HEK293 (cell line): ENCODE results near the gene TMEM198.
A peak's percentile ranks its signal among the peaks of the same experiment; 100 is the strongest.

Experiments used
- BCL11B ChIP-seq: fragments of 450-650 bp; formaldehyde crosslinking; IDR thresholded peaks from 2 replicates; pipeline ENCODE4 v1.5.1; 2016; ENCODE audit warnings: low read depth, missing biosample characterization, missing genetic modification characterization
- EGR2 ChIP-seq: fragments of 450-650 bp; formaldehyde crosslinking; IDR thresholded peaks from 2 replicates; pipeline ENCODE4 v1.5.1; 2016; ENCODE audit warnings: low read depth, missing biosample characterization, missing genetic modification characterization
- HOXC10 ChIP-seq: sonication (generic); formaldehyde crosslinking; IDR thresholded peaks from 2 replicates; pipeline ENCODE4 v1.8.1; 2023; ENCODE audit warnings: mild to moderate bottlenecking, missing genetic modification reagents
- KLF1 ChIP-seq: fragments of 450-650 bp; formaldehyde crosslinking; IDR thresholded peaks from 2 replicates; pipeline ENCODE4 v1.5.1; 2016; ENCODE audit warnings: missing biosample characterization, missing genetic modification characterization
- KLF10 ChIP-seq: fragments of 450-650 bp; IDR thresholded peaks from 2 replicates; pipeline ENCODE4 v1.5.1; 2018; ENCODE audit warnings: missing biosample characterization, mild to moderate bottlenecking, missing genetic modification characterization
- KLF8 ChIP-seq: fragments of 450-650 bp; formaldehyde crosslinking; IDR thresholded peaks from 2 replicates; pipeline ENCODE4 v1.5.1; 2016; ENCODE audit warnings: missing biosample characterization, missing genetic modification characterization
- PATZ1 ChIP-seq: fragments of 450-650 bp; formaldehyde crosslinking; IDR thresholded peaks from 2 replicates; pipeline ENCODE4 v1.5.1; 2016; ENCODE audit warnings: missing biosample characterization, missing genetic modification characterization
- REPIN1 ChIP-seq: fragments of 450-650 bp; formaldehyde crosslinking; IDR thresholded peaks from 2 replicates; pipeline ENCODE4 v1.5.1; 2017; ENCODE audit warnings: missing biosample characterization, missing genetic modification characterization, low read depth
- SCRT1 ChIP-seq: fragments of 450-650 bp; formaldehyde crosslinking; IDR thresholded peaks from 2 replicates; pipeline ENCODE4 v1.5.1; 2016; ENCODE audit warnings: missing biosample characterization, missing genetic modification characterization, borderline replicate concordance
- ZBTB8A ChIP-seq: fragments of 450-650 bp; formaldehyde crosslinking; IDR thresholded peaks from 2 replicates; pipeline ENCODE4 v1.5.1; 2016; ENCODE audit warnings: missing biosample characterization, missing genetic modification characterization
- ZEB2 ChIP-seq: fragments of 450-650 bp; formaldehyde crosslinking; IDR thresholded peaks from 2 replicates; pipeline ENCODE4 v1.5.1; 2016; ENCODE audit warnings: missing biosample characterization, missing genetic modification characterization
- ZFHX2 ChIP-seq: fragments of 450-650 bp; formaldehyde crosslinking; conservative IDR thresholded peaks from 2 replicates; pipeline ENCODE4 v1.5.1; 2016; ENCODE audit warnings: missing biosample characterization, missing genetic modification characterization
- ZIC2 ChIP-seq: fragments of 450-650 bp; formaldehyde crosslinking; IDR thresholded peaks from 2 replicates; pipeline ENCODE4 v1.5.1; 2016; ENCODE audit warnings: missing biosample characterization, missing genetic modification characterization
- ZNF10 ChIP-seq: fragments of 450-650 bp; formaldehyde crosslinking; IDR thresholded peaks from 2 replicates; pipeline ENCODE4 v1.5.1; 2017; ENCODE audit warnings: missing biosample characterization, missing genetic modification characterization
- ZNF311 ChIP-seq: fragments of 450-650 bp; formaldehyde crosslinking; IDR thresholded peaks from 2 replicates; pipeline ENCODE4 v1.5.1; 2017; ENCODE audit warnings: missing biosample characterization, missing genetic modification characterization, borderline replicate concordance
- ZNF335 ChIP-seq: fragments of 450-650 bp; formaldehyde crosslinking; conservative IDR thresholded peaks from 2 replicates; pipeline ENCODE4 v1.5.1; 2016; ENCODE audit warnings: missing biosample characterization, missing genetic modification characterization
- ZNF501 ChIP-seq: fragments of 450-650 bp; formaldehyde crosslinking; IDR thresholded peaks from 2 replicates; pipeline ENCODE4 v1.5.1; 2016; ENCODE audit warnings: missing biosample characterization, missing genetic modification characterization
- ZNF621 ChIP-seq: fragments of 450-650 bp; formaldehyde crosslinking; IDR thresholded peaks from 2 replicates; pipeline ENCODE4 v1.5.1; 2017; ENCODE audit warnings: missing biosample characterization, missing genetic modification characterization
- ZNF664 ChIP-seq: fragments of 450-650 bp; formaldehyde crosslinking; IDR thresholded peaks from 2 replicates; pipeline ENCODE4 v1.5.1; 2016; ENCODE audit warnings: missing biosample characterization, missing genetic modification characterization
- ZNF76 ChIP-seq: fragments of 450-650 bp; formaldehyde crosslinking; IDR thresholded peaks from 2 replicates; pipeline ENCODE4; 2016; ENCODE audit warnings: low read depth, missing biosample characterization, missing genetic modification characterization, borderline replicate concordance
- ZNF830 ChIP-seq: fragments of 450-650 bp; IDR thresholded peaks from 2 replicates; pipeline ENCODE4 v1.5.0; 2018; ENCODE audit warnings: missing biosample characterization, missing genetic modification characterization, low read depth, mild to moderate bottlenecking, moderate library complexity
- TF ChIP-seq, protein P1 (sequence below): fragments of 450-650 bp; formaldehyde crosslinking; IDR thresholded peaks from 2 replicates; pipeline ENCODE4 v1.5.1; 2016; ENCODE audit warnings: missing biosample characterization, missing genetic modification characterization, low read depth
- TF ChIP-seq, protein P2 (sequence below): fragments of 450-650 bp; formaldehyde crosslinking; IDR thresholded peaks from 2 replicates; pipeline ENCODE4 v1.5.1; 2016; ENCODE audit warnings: missing biosample characterization, missing genetic modification characterization
- TF ChIP-seq, protein P3 (sequence below): fragments of 450-650 bp; formaldehyde crosslinking; IDR thresholded peaks from 2 replicates; pipeline ENCODE4 v1.5.1; 2017; ENCODE audit warnings: missing biosample characterization, mild to moderate bottlenecking, missing genetic modification characterization, moderate library complexity

Gene TMEM198

DNA sequence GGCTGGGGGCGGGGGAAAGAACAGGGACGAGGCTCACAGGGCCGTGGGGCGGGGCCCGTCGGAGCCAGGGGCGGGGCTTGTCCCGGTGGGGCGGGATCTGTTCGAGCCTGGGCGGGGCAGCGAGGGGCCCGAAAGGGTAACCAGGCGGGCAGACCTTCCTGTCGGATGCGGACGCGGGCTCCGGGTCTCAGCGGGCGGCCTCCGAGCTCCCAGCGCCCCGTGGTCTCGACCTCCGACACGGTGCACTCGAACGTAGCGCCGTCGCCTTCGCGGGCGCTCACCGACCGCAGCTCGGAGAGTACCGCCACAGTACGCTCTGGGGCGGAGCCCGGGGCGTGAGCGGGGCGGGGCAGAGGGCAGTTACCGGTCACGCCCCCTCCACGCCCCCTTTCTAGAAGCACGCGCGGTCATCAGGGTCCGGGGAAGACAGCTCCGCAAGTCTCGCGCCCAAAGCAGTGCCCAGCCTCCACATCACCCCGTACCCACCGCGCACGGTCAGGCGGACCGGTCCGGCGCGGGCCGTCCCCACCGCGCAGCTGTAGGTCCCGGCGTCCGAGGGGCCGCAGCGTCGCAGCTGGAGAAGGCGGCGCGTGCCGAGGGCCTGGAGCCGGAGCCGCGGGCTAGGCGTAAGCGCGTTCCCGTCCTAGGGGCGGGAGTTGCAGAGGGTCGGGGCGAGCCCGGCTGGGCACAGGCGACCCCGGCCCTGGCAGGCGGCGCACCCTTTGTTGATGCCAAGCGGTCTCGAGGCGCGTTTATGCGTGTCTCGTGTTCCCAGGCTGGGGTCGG, 8.7 kb downstream of the TMEM198 start (continued):
- TF ChIP-seq, protein P1, sequence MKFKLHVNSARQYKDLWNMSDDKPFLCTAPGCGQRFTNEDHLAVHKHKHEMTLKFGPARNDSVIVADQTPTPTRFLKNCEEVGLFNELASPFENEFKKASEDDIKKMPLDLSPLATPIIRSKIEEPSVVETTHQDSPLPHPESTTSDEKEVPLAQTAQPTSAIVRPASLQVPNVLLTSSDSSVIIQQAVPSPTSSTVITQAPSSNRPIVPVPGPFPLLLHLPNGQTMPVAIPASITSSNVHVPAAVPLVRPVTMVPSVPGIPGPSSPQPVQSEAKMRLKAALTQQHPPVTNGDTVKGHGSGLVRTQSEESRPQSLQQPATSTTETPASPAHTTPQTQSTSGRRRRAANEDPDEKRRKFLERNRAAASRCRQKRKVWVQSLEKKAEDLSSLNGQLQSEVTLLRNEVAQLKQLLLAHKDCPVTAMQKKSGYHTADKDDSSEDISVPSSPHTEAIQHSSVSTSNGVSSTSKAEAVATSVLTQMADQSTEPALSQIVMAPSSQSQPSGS (tag by site-specific recombination): no peak
- TF ChIP-seq PATZ1 (tag by site-specific recombination): peak; percentile 49; the same call in 1 of the 2 replicates
- TF ChIP-seq ZNF76 (tag by site-specific recombination): no peak; the same call in 1 of the 2 replicates
- no peak for TF ChIP-seq ZNF311 (tag by site-specific recombination)
- TF ChIP-seq BCL11B: no peak; the same call in 1 of the 2 replicates
- 0 out of 2 replicates have a peak, but pooled peaks have one; percentile 31 for TF ChIP-seq ZEB2 (tag by site-specific recombination)
- no peak for TF ChIP-seq ZNF830
- TF ChIP-seq, protein P2, sequence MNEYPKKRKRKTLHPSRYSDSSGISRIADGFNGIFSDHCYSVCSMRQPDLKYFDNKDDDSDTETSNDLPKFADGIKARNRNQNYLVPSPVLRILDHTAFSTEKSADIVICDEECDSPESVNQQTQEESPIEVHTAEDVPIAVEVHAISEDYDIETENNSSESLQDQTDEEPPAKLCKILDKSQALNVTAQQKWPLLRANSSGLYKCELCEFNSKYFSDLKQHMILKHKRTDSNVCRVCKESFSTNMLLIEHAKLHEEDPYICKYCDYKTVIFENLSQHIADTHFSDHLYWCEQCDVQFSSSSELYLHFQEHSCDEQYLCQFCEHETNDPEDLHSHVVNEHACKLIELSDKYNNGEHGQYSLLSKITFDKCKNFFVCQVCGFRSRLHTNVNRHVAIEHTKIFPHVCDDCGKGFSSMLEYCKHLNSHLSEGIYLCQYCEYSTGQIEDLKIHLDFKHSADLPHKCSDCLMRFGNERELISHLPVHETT: no peak
- no peak for TF ChIP-seq EGR2 (tag by site-specific recombination)
- TF ChIP-seq KLF8 (tag by site-specific recombination): peak; percentile 96
- 0 out of 2 replicates have a peak, but pooled peaks have one; percentile 15 for TF ChIP-seq ZNF501 (tag by site-specific recombination)
- TF ChIP-seq ZFHX2 (tag by site-specific recombination): 0 out of 2 replicates have a peak, but pooled peaks have one; percentile 5
- TF ChIP-seq ZIC2: no peak
- TF ChIP-seq, protein P3, sequence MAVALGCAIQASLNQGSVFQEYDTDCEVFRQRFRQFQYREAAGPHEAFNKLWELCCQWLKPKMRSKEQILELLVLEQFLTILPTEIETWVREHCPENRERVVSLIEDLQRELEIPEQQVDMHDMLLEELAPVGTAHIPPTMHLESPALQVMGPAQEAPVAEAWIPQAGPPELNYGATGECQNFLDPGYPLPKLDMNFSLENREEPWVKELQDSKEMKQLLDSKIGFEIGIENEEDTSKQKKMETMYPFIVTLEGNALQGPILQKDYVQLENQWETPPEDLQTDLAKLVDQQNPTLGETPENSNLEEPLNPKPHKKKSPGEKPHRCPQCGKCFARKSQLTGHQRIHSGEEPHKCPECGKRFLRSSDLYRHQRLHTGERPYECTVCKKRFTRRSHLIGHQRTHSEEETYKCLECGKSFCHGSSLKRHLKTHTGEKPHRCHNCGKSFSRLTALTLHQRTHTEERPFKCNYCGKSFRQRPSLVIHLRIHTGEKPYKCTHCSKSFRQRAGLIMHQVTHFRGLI: no peak
- TF ChIP-seq HOXC10 (CRISPR knock-in tag): 0 out of 2 replicates have a peak, but pooled peaks have one; percentile 70
- peak; percentile 85 for TF ChIP-seq ZNF10 (tag by site-specific recombination)
- no peak for TF ChIP-seq REPIN1
- TF ChIP-seq ZNF335: peak; percentile 47; the same call in 1 of the 2 replicates
- no peak for TF ChIP-seq ZNF664
- TF ChIP-seq KLF10 (tag by site-specific recombination): peak; percentile 99
- TF ChIP-seq SCRT1 (tag by site-specific recombination): no peak
- TF ChIP-seq KLF1 (tag by site-specific recombination): peak; percentile 97
- TF ChIP-seq ZBTB8A (tag by site-specific recombination): peak; percentile 64
- TF ChIP-seq ZNF621 (tag by site-specific recombination): no peak
- TF ChIP-seq, all 188 proteins: peak for 21
